WTC11 (cell line): ENCODE results near the gene LAMA3. TPM values are rescaled to one million over a fixed set of nuclear protein-coding genes. Genes with fewer than 3 reads are reported as not detected.

Source experiments
- ATAC-seq: fragments of 200-7000 bp; cut with Tn5 transposase; 2 replicates; pipeline ENCODE4 v1.10.0; 2021; ENCODE audit warnings: mild to moderate bottlenecking, moderate library complexity
- CTCF ChIA-PET: fragments of 300-600 bp; sonication (Branson Sonifier 250); formaldehyde crosslinking; loops from one replicate; lab custom pipeline; 2021; ENCODE audit warnings: antibody characterized with exemption; lab: Charles Lee
- POLR2A ChIA-PET: fragments of 350-600 bp; sonication (Branson Sonifier 250); formaldehyde crosslinking; loops from one replicate; lab custom pipeline; 2021; ENCODE audit warnings: antibody characterized with exemption; lab: Charles Lee
- DNase-seq: peaks from one replicate; pipeline ENCODE4 v3.0.0; 2021; ENCODE audit warnings: low spot score
- H3K27ac Mint-ChIP-seq: 2 replicates; pipeline ENCODE4 v1.8.0; 2021; ENCODE audit warnings: mixed read lengths
- H3K27me3 Mint-ChIP-seq: 2 replicates; pipeline ENCODE4 v1.8.0; 2021; ENCODE audit warnings: low read depth, mild to moderate bottlenecking, moderate library complexity, mixed read lengths
- H3K36me3 Mint-ChIP-seq: 2 replicates; pipeline ENCODE4 v1.8.0; 2021; ENCODE audit warnings: mixed read lengths
- H3K4me1 Mint-ChIP-seq: 2 replicates; pipeline ENCODE4 v1.8.0; 2022; ENCODE audit warnings: mixed read lengths
- H3K4me3 Mint-ChIP-seq: 2 replicates; pipeline ENCODE4 v1.8.0; 2021; ENCODE audit warnings: mild to moderate bottlenecking, moderate library complexity, mixed read lengths
- H3K9me3 Mint-ChIP-seq: 2 replicates; pipeline ENCODE4 v1.8.0; 2021; ENCODE audit warnings: mixed read lengths
- CREB1 ChIP-seq: sonication (generic); formaldehyde crosslinking; IDR thresholded peaks from 2 replicates; pipeline ENCODE4 v1.8.0; 2023; ENCODE audit warnings: mild to moderate bottlenecking, missing genetic modification reagents
- ESRRA ChIP-seq: sonication (generic); formaldehyde crosslinking; IDR thresholded peaks from 2 replicates; pipeline ENCODE4 v1.8.1; 2022; ENCODE audit warnings: mild to moderate bottlenecking, missing genetic modification reagents, borderline replicate concordance
- FOXP1 ChIP-seq: sonication (generic); formaldehyde crosslinking; IDR thresholded peaks from 2 replicates; pipeline ENCODE4 v1.8.0; 2022; ENCODE audit warnings: missing genetic modification reagents, mild to moderate bottlenecking, moderate library complexity, borderline replicate concordance
- HMGA2 ChIP-seq: fragments of 250-450 bp; sonication (Bioruptor Pico); IDR thresholded peaks from 2 replicates; pipeline ENCODE4 v1.4.0; 2021; ENCODE audit warnings: mild to moderate bottlenecking, moderate library complexity
- HMGXB4 ChIP-seq: sonication (generic); formaldehyde crosslinking; IDR thresholded peaks from 2 replicates; pipeline ENCODE4 v1.8.1; 2023; ENCODE audit warnings: mild to moderate bottlenecking, moderate library complexity, missing genetic modification reagents
- KAT7 ChIP-seq: sonication (generic); formaldehyde crosslinking; IDR thresholded peaks from 2 replicates; pipeline ENCODE4 v1.8.1; 2023; ENCODE audit warnings: missing genetic modification reagents, mild to moderate bottlenecking, borderline replicate concordance
- NFATC4 ChIP-seq: fragments of 250-450 bp; sonication (Bioruptor Pico); IDR thresholded peaks from 2 replicates; pipeline ENCODE4 v1.9.0; 2021; ENCODE audit warnings: mild to moderate bottlenecking
- NFE2L1 ChIP-seq: sonication (generic); formaldehyde crosslinking; IDR thresholded peaks from 2 replicates; pipeline ENCODE4 v1.8.1; 2023; ENCODE audit warnings: missing genetic modification reagents
- PRDM15 ChIP-seq: sonication (generic); formaldehyde crosslinking; IDR thresholded peaks from 2 replicates; pipeline ENCODE4 v1.8.0; 2022; ENCODE audit warnings: missing genetic modification reagents
- RORB ChIP-seq: fragments of 250-450 bp; sonication (Bioruptor Pico); IDR thresholded peaks from 2 replicates; pipeline ENCODE4 v1.9.0; 2021; ENCODE audit warnings: mild to moderate bottlenecking
- SOX15 ChIP-seq: fragments of 250-450 bp; sonication (Bioruptor Pico); IDR thresholded peaks from 2 replicates; pipeline ENCODE4 v1.9.0; 2021; ENCODE audit warnings: mild to moderate bottlenecking
- SP1 ChIP-seq: sonication (generic); formaldehyde crosslinking; conservative IDR thresholded peaks from 2 replicates; pipeline ENCODE4 v1.8.1; 2022; ENCODE audit warnings: missing genetic modification reagents
- ZNF121 ChIP-seq: sonication (generic); formaldehyde crosslinking; IDR thresholded peaks from 2 replicates; pipeline ENCODE4 v1.8.0; 2023; ENCODE audit warnings: missing genetic modification reagents
- ZNF232 ChIP-seq: sonication (generic); formaldehyde crosslinking; IDR thresholded peaks from 2 replicates; pipeline ENCODE4 v1.8.0; 2022; ENCODE audit warnings: mild to moderate bottlenecking, missing genetic modification reagents
- ZNF671 ChIP-seq: fragments of 250-450 bp; sonication (Bioruptor Pico); IDR thresholded peaks from 2 replicates; pipeline ENCODE4 v1.8.0; 2021; ENCODE audit warnings: mild to moderate bottlenecking
- total RNA-seq: library from RNA; stranded (reverse); gene quantifications from 3 replicates; pipeline ENCODE4 v1.2.3, GENCODE V29; 2021
- TF ChIP-seq, protein P1 (sequence below): sonication (generic); formaldehyde crosslinking; IDR thresholded peaks from 2 replicates; pipeline ENCODE4 v1.8.0; 2022; ENCODE audit warnings: mild to moderate bottlenecking, missing genetic modification reagents
- TF ChIP-seq, protein P2 (sequence below): fragments of 250-450 bp; sonication (Bioruptor Pico); IDR thresholded peaks from 2 replicates; pipeline ENCODE4 v1.9.0; 2021; ENCODE audit warnings: mild to moderate bottlenecking
- TF ChIP-seq, protein P3 (sequence below): sonication (generic); formaldehyde crosslinking; IDR thresholded peaks from 2 replicates; pipeline ENCODE4 v1.8.1; 2023; ENCODE audit warnings: mild to moderate bottlenecking, missing genetic modification reagents, moderate library complexity

Gene LAMA3
- total RNA-seq, 1 experiment from 2014 or later: 0.83 TPM

- TF ChIP-seq PRDM15 (no peak), SOX15 (CRISPR knock-in tag) (no peak), KAT7 (CRISPR knock-in tag) (no peak), ZNF671 (no peak)
- ATAC-seq (no peak), DNase-seq (no peak)
- POLR2A ChIA-PET: no interaction called here
- no peaks in the 10 kb centered on the region; the same call in 1 of the 2 replicates for H3K27me3 Mint-ChIP-seq
- no peak overlapping the region for H3K27ac Mint-ChIP-seq
- CTCF ChIA-PET: interaction anchor here (1.2 kb wide), 1 partner anchor 67 kb away, joined by 3 read pairs; no protein-coding TSS in a partner anchor
- no peak overlapping the region for H3K4me3 Mint-ChIP-seq
- H3K4me1 Mint-ChIP-seq: peaks cover 14% of the 10 kb centered on the region
- H3K9me3 Mint-ChIP-seq: peaks cover 4% of the 10 kb centered on the region; the same call in 1 of the 2 replicates
- H3K36me3 Mint-ChIP-seq: no peaks in the 10 kb centered on the region
Measured at GRCh38 chr18:23851470-23852002, 162.3 kb downstream of the LAMA3 start.

DNA sequence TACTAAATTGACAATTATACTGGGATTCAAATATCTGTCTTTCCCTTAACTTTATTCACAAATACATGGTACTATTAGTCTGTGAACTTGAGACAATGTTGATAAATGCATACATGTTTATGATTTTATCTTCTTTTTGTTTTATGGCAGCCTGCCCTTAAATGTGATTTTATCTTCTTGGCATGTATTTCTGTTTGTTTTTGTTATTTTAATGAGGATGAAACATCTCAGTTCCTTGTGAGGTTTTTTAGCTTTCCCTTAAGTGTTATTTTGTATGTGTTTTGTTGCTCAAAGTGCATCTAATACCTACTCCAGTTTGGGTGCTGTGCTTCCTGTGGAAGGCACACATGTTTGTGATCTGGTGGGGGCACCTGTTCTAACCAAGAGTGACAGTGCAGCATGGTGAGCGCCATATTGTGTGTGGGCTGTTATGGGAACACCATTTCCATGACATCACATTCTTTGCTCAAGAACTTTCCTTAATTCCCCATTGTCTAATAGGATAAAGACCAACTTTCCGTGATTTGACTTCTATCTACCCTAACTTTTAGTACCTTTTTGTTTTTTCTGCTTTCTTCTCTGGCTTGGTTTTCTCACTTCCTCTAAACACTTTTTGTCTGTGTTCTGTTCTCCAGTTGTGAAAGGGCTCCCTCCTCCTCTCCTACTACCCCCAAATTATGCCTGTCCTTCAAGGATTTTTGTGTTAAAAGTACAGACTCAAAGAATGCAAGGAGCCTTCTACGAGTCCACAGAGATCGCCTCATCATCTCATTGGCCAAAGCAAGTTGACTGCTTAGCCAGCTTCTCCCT is 163.2 kb downstream of the LAMA3 start:
- ChIA-PET POLR2A (no interaction called here), CTCF (no interaction called here)
- Mint-ChIP-seq H3K4me3 (no peak overlapping the region), H3K27ac (no peak overlapping the region), H3K4me1 (peaks cover 18% of the 10 kb centered on the region), H3K27me3 (no peaks in the 10 kb centered on the region; the same call in 1 of the 2 replicates), H3K9me3 (peaks cover 4% of the 10 kb centered on the region; the same call in 1 of the 2 replicates), H3K36me3 (no peaks in the 10 kb centered on the region)
- ATAC-seq: no peak
- no peak for DNase-seq
- no peak for TF ChIP-seq ZNF121 (CRISPR knock-in tag)
- TF ChIP-seq, protein P1, sequence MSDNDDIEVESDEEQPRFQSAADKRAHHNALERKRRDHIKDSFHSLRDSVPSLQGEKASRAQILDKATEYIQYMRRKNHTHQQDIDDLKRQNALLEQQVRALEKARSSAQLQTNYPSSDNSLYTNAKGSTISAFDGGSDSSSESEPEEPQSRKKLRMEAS (CRISPR knock-in tag): no peak
- TF ChIP-seq ZNF232: no peak
- TF ChIP-seq, protein P2, sequence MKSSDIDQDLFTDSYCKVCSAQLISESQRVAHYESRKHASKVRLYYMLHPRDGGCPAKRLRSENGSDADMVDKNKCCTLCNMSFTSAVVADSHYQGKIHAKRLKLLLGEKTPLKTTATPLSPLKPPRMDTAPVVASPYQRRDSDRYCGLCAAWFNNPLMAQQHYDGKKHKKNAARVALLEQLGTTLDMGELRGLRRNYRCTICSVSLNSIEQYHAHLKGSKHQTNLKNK (CRISPR knock-in tag): no peak
- TF ChIP-seq FOXP1 (CRISPR knock-in tag): no peak
- no peak for TF ChIP-seq KAT7 (CRISPR knock-in tag)
- no peak for TF ChIP-seq PRDM15
- TF ChIP-seq NFATC4 (CRISPR knock-in tag): no peak
- TF ChIP-seq SP1 (CRISPR knock-in tag): no peak
- no peak for TF ChIP-seq ESRRA
- TF ChIP-seq NFE2L1: no peak
- TF ChIP-seq RORB (CRISPR knock-in tag): no peak
- TF ChIP-seq, protein P3, sequence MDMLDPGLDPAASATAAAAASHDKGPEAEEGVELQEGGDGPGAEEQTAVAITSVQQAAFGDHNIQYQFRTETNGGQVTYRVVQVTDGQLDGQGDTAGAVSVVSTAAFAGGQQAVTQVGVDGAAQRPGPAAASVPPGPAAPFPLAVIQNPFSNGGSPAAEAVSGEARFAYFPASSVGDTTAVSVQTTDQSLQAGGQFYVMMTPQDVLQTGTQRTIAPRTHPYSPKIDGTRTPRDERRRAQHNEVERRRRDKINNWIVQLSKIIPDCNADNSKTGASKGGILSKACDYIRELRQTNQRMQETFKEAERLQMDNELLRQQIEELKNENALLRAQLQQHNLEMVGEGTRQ (CRISPR knock-in tag): no peak
- no peak for TF ChIP-seq CREB1 (CRISPR knock-in tag)
- TF ChIP-seq HMGA2 (CRISPR knock-in tag): no peak
- no peak for TF ChIP-seq HMGXB4 (CRISPR knock-in tag)
